K562 (cell line): ENCODE results near the gene KIAA0513. TPM values are rescaled to one million over a fixed set of nuclear protein-coding genes. Genes with fewer than 3 reads are reported as not detected.

Experiments
- CBX1 ChIP-seq: sonication (generic); IDR thresholded peaks from 2 replicates; pipeline ENCODE4 v1.6.1; 2016; ENCODE audit warnings: antibody characterized with exemption, low read depth, mild to moderate bottlenecking
- GMEB1 ChIP-seq: fragments of 250-450 bp; sonication (Bioruptor Pico); IDR thresholded peaks from 2 replicates; pipeline ENCODE4 v1.4.0; 2020; ENCODE audit warnings: mild to moderate bottlenecking
- KAT8 ChIP-seq: fragments of 450-650 bp; IDR thresholded peaks from 2 replicates; pipeline ENCODE4 v1.6.1; 2016; ENCODE audit warnings: low read depth, mild to moderate bottlenecking
- MAX ChIP-seq: sonication (generic); formaldehyde crosslinking; IDR thresholded peaks from 2 replicates; pipeline ENCODE4 v1.9.0; 2022; ENCODE audit warnings: mild to moderate bottlenecking, missing genetic modification reagents
- POLR2G ChIP-seq: fragments of 200-400 bp; formaldehyde crosslinking; IDR thresholded peaks from 2 replicates; pipeline ENCODE4 v1.6.1; 2017; ENCODE audit warnings: low read depth, mild to moderate bottlenecking, antibody characterized with exemption, low read length, moderate library complexity
- PRMT5 ChIP-seq: sonication (generic); formaldehyde crosslinking; IDR thresholded peaks from 2 replicates; pipeline ENCODE4 v1.5.0; 2020; ENCODE audit warnings: missing genetic modification reagents
- RREB1 ChIP-seq: fragments of 250-450 bp; sonication (Bioruptor Pico); IDR thresholded peaks from 2 replicates; pipeline ENCODE4 v1.4.0; 2020
- SFPQ ChIP-seq: fragments of 200-400 bp; formaldehyde crosslinking; IDR thresholded peaks from 2 replicates; pipeline ENCODE4 v1.6.1; 2017; ENCODE audit warnings: mild to moderate bottlenecking, low read depth, low read length, moderate library complexity
- SMARCC2 ChIP-seq: fragments of 450-650 bp; IDR thresholded peaks from 2 replicates; pipeline ENCODE4 v1.6.1; 2017; ENCODE audit warnings: antibody characterized with exemption, moderate library complexity, mild to moderate bottlenecking, low read depth
- USF2 ChIP-seq: sonication (generic); formaldehyde crosslinking; IDR thresholded peaks from 2 replicates; pipeline ENCODE4 v1.5.0; 2020; ENCODE audit warnings: missing genetic modification reagents
- ZNF263 ChIP-seq: sonication (generic); formaldehyde crosslinking; IDR thresholded peaks from 2 replicates; pipeline ENCODE4 v1.8.0; 2022; ENCODE audit warnings: mild to moderate bottlenecking, missing genetic modification reagents, borderline replicate concordance
- ZNF589 ChIP-seq: fragments of 200-800 bp; sonication (Bioruptor generic); IDR thresholded peaks from 2 replicates; pipeline ENCODE4 v1.6.1; 2016; ENCODE audit warnings: low read depth, missing genetic modification characterization, missing compliant biosample characterization
- polyA plus RNA-seq, 8 experiments: library from polyadenylated mRNA; depleted of rRNA in 4 of 8; stranded (reverse) in 5 of 8; unstranded in 3 of 8; fragments of >200 nt; fragmentation: Nextera tagmentation in 2 of 8; fragmentation: Illumina TruSeq in 1 of 8; extraction: Ambion mirVana in 2 of 8; extraction: Trizol in 1 of 8; gene quantifications; 2 replicates each; pipeline versions ENCODE4 v1.2.1 to v1.2.3, GENCODE V29; 2011 to 2014; ENCODE audit warnings: inconsistent platforms in 1 of 8, missing spikeins in 1 of 8
- total RNA-seq, 7 experiments: library from RNA; depleted of rRNA in 6 of 7; stranded (reverse); fragments of >200 nt in 6 of 7; fragmentation: Illumina TruSeq in 2 of 7; extraction: Trizol in 2 of 7; gene quantifications; 2 replicates each; pipeline versions ENCODE4 v1.2.1 to v1.2.3, GENCODE V29; 2011 to 2021; ENCODE audit warnings: low replicate concordance in 1 of 7

KIAA0513 gene
- total and polyA plus RNA-seq, 9 of the 15 experiments (the other 6 are each of a cell fraction or from before 2014, with no cell fraction given), result 0.18 to 13.7 (median 10.2) TPM

GRCh38 chr16:85046931-85047866 is 19.6 kb downstream of the KIAA0513 start (continued):
- TF ChIP-seq ZNF589 (CRISPR knock-in tag), result peak; percentile 69
- TF ChIP-seq KAT8, result no peak
- peak; percentile 27; the same call in 1 of the 2 replicates for TF ChIP-seq MAX (CRISPR knock-in tag)
- 0 out of 2 replicates have a peak, but pooled peaks have one; percentile 43 for TF ChIP-seq RREB1
- TF ChIP-seq POLR2G, result peak; percentile 40; the same call in 1 of the 2 replicates
- peak; percentile 91 for TF ChIP-seq SMARCC2
- no peak for TF ChIP-seq PRMT5 (CRISPR knock-in tag)
- TF ChIP-seq USF2 (CRISPR knock-in tag), result no peak; the same call in 1 of the 2 replicates
- no peak for TF ChIP-seq SFPQ
- peak; percentile 54; the same call in 1 of the 2 replicates for TF ChIP-seq ZNF263 (CRISPR knock-in tag)
- 0 out of 2 replicates have a peak, but pooled peaks have one; percentile 38 for TF ChIP-seq GMEB1 (CRISPR knock-in tag)
- peak; percentile 76 for TF ChIP-seq CBX1
